T-helper 1 cell treated with Interleukin-12 subunit alpha and Interleukin-12 subunit beta and Interleukin-4 antibody, amounts not matched to agents 30 ng/mL and 1 ng/mL, for 36 hours (primary cell): ENCODE data around the gene EPDR1. TPM values are rescaled to one million over a fixed set of nuclear protein-coding genes. Genes with fewer than 3 reads are reported as not detected.

Experiments
- intact Hi-C: fragments of 100-400 bp; cut with micrococcal nuclease; formaldehyde crosslinking; loops from one replicate; pipeline ENCODE4 v1.15.1; 2024
- total RNA-seq: library from RNA; stranded (reverse); gene quantifications from 2 replicates; pipeline ENCODE4 v1.2.3, GENCODE V29; 2022

Gene EPDR1
- total RNA-seq, result not detected in 2 replicates

DNA sequence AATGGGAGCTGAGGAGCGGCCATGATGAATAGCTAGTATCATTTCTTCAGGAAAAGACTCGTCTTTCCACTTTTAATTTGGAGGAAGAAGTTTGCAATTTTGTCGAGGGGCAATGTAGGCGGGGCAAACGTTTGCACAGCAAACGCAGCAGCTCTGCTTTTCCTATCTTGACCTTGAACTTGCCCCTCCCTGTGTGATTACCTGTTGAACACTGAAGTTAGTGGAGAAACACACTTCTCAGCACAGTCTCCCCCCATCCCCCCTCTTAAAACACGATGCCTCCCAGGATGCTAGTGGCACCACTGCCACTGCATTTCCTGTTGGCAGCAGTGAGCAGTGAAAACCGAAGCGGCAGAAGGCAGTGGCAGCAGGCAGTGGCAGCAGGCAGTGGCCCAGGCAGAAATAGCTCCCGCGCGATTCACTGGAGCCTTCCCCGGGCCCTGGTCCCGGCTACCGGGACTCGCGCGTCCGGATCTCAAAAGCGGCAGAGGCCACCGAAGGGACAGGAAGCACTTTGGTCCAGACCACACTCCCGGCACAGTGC lies at the start of gene EPDR1:
EPDR1 (plus strand) TSS at position 336 of the 544 bp plus-strand sequence. CDS start 300 bp downstream, outside the sequence.
- intact Hi-C loops, result no loop called here

- intact Hi-C loops, result no loop called here
These were observed 38.4 kb upstream of the EPDR1 start for GRCh38 chr7:37882086-37882485.

DNA sequence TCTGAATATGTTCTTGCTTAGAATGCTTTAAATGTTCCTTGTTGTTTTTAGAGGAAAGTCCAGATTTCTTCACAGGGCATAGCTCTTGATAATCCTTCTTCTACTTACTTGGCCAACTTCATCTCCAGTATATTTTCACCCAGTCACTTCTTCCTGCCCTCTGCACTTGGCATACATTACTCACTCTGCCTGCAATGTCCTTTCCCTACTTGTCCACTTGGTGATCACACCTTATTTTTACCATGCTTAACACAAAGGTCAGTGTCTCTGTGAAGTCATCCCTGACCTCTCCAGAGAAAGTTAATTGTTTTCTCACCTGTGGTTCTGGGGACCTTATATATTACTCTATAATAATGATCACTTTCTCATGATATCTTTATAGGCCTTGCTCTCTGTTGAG lies 27.1 kb upstream of the EPDR1 start:
- intact Hi-C loops, result no loop called here

- intact Hi-C loops, result no loop called here
These were observed 25.8 kb upstream of the EPDR1 start for GRCh38 chr7:37894671-37895070.

GRCh38 chr7:37899712-37900247 lies 20.7 kb upstream of the EPDR1 start:
- intact Hi-C loops, result loop anchor here (5.0 kb wide), 1 partner anchor 473 kb away; no protein-coding TSS in a partner anchor

DNA sequence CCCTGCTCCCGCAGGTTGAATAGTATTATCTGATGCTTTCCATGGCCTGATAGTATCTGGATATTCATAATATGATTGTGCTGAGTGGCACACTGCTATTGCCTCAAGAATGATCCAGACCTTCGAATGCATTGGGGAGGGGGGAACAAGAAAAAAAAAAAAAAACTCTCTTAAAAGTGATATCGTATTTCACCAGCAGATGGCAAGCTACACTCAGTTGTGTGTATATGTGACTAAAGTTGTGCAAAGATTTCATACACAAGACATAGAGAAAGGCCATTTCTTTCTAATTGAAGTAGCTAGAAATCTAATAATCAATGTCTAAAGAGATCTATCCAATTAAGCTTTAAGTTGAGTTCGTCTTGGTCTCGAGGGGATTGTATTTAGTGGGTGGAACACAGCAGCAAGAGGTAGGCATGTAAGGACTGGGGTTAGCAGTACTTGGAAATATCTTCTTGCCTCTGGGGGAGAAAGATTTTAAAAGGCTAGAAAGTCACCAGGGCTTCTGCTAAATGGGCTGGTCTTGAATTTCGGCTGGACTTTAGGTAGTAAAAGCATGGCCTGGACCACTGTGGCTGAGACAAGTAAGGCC lies 19.1 kb upstream of the EPDR1 start:
- intact Hi-C loops, result loop anchor here (1.0 to 5.0 kb wide), 2 partner anchors 321 to 471 kb away; no protein-coding TSS in a partner anchor

DNA sequence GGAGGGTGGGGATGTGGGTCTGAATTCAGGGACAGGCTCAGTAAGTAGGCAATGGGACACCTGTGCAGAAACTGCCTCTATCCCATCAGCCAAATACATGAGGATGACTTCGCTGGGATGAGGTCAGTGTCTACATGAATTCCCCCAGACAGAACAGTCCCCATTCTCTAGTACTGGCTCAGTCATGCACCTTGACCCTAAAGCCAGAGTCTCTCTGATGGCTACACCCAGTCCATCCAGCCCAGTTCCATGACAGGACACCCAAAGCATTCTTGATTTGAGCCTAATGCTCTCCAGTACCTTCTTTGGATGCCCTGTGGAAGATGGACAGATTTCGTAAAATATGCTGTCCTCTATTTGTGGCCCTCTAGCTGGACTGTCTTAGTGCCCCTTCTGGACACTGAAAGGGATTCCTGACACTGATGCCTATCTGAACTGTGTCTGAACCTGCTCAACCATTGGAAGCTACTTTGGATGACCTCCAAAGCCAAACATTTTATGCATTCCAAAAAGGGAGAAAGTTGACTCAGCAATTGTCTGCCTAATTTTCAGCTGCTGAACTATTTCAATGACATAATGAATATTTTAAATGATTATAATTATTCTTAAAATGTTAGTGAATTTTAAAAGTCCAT lies 18.4 kb upstream of the EPDR1 start:
- intact Hi-C loops, result loop anchor here (1.0 to 5.0 kb wide), 2 partner anchors 320 to 470 kb away; no protein-coding TSS in a partner anchor

- intact Hi-C loops, result no loop called here
These were observed 12.1 kb upstream of the EPDR1 start for GRCh38 chr7:37908221-37908788.

- intact Hi-C loops, result no loop called here
These were observed 7.7 kb upstream of the EPDR1 start for GRCh38 chr7:37912756-37913155.

- intact Hi-C loops, result loop anchor here (5.0 kb wide), 1 partner anchor 307 kb away; no protein-coding TSS in a partner anchor
These were observed 5.0 kb upstream of the EPDR1 start for GRCh38 chr7:37915438-37915837.

- intact Hi-C loops, result loop anchor here (5.0 kb wide), 1 partner anchor 306 kb away; no protein-coding TSS in a partner anchor
These were observed 4.3 kb upstream of the EPDR1 start for GRCh38 chr7:37916017-37916672.

- intact Hi-C loops, result loop anchor here (5.0 kb wide), 1 partner anchor 305 kb away; no protein-coding TSS in a partner anchor
These were observed 3.5 kb upstream of the EPDR1 start, which contains the start of gene SFRP4 for GRCh38 chr7:37916673-37917660. SFRP4 (minus strand) TSS chr7:37916817; CDS start chr7:37916537, 280 bp downstream.

- intact Hi-C loops, result loop anchor here (5.0 kb wide), 1 partner anchor 304 kb away; no protein-coding TSS in a partner anchor
These were observed 1.9 kb upstream of the EPDR1 start for GRCh38 chr7:37918526-37918925.

GRCh38 chr7:37920849-37921805 lies 687 bp downstream of the EPDR1 start:
- intact Hi-C loops, result no loop called here

- intact Hi-C loops, result no loop called here
These were observed 1.4 kb downstream of the EPDR1 start for GRCh38 chr7:37921876-37922275.

DNA sequence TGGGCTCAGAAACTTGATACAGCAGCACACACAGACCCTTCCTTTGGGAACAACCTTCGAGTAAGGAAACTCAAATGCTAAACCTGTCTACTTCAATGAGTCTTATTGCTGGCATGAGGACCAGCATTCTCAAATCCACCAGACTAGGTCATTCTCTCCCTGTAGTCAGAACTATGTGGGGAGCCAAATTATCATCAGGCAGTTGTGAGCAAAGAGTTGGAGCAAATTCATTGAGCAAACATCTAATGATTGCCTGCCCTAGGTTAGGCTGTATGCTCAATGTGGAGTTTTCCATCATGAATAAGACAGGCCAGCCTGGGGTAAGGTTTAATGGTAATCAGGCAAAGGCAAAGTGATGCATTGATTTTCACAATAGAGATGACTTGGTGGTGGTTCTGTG lies 3.6 kb downstream of the EPDR1 start:
- intact Hi-C loops, result no loop called here

DNA sequence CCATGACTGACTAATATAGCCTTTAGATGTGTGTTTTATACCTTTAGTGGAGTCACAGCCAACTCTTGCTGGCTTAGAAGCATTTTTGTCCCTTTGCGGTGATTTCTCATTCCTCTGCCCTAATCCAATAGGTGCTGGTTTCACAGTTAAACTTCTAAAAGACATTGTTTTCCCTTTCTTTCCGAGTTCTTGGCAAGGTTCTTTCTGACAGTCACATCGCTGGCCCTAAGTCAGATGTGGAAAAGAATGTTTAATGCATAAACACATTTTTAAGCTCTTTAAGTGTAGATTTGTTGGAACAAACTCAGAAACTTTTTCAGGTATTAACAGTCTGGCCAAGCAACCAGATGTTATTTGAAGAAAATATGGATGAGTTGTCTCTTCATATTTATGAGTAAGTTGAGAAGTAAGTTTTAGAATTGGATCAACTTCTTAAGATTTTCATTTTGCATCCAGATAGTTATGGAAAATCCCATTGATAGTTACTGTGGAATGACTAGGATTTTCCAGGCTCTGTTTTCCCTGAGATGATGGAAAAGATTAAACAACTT lies 4.1 kb downstream of the EPDR1 start:
- intact Hi-C loops, result no loop called here

GRCh38 chr7:37925620-37926019 lies 5.2 kb downstream of the EPDR1 start:
- intact Hi-C loops, result no loop called here
